GM19193 (cell line): ENCODE measurements around the gene PANK2.

Experiments used
- POLR2A ChIP-seq: IDR thresholded peaks from 4 replicates; pipeline ENCODE4 v1.6.1; 2011; ENCODE audit not compliant: insufficient read depth, insufficient read length; ENCODE audit errors: extremely low read depth

The PANK2 gene

DNA sequence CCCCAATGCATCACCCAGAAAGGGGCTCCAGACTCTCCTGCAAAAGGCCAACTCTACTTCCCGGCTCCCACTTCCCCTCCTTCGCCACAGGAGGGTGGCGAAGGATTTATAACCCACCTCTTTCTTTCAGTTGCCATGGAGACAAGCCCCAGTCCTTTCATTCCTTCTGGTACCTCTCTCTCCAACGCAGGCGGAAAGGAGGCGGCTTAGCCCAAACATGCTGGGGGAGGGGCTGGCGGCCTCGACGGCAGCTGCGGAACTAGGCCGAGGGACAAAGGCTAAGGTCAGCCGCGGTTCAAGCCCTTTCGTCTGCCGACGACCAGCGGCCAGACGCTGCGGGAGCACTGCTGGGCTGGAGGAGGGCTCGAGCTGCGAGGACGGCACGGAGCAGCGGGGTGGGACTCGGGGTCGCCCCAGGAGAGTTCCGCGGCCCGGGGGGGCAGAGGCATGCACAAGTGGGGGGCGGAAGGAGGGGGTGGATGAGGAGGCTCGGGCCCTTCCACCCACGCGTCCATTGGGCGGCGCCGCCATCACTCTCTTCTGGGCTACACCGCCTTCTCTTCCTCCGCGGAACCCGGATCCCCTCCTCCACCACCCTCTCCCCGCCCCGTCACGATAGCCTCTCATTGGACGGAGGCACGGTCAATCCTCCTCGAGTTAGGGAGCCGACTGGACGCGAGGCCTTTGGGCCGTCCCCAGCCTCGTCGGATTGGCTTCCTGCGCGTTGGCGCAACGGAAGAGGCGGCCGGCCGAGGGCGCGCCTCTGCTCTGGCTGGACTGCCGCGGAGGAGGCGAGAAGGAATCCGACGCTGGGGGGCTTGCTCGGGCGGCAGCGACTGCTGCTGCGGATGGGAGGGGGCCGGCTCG lies at the start of gene PANK2:
Gene PANK2, plus strand, starts transcription at position 766 of the 867 bp plus-strand sequence.
- peak; percentile 78 for TF ChIP-seq POLR2A

DNA sequence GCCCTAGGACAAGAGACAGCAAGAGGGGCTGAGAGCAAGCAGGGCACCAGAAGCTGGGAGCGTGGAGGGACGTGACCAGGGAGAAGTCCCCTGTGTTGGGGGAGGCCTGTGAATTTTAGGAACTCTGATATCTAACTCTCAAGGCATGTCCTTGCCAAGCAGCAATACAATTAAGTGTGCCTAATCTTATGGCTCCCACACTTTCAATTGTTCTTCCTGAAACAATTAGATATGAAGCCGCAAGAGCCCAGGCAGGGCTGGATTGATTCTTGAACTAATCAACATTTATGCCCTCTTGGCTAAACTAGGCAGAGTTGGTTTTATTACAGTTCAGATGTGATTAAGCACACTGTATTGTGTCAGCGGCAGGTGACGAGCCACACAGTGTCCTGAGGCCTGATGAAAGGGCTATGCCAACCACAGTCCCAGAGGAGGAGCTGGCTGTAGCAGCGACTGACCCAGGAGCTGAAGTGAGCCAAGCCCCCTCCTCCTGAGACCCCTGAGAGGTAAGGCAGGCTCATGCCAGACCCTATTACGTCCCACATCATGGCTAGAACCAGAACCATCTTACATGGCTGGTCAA lies 46.7 kb upstream of the PANK2 start:
- no peak for TF ChIP-seq POLR2A

DNA sequence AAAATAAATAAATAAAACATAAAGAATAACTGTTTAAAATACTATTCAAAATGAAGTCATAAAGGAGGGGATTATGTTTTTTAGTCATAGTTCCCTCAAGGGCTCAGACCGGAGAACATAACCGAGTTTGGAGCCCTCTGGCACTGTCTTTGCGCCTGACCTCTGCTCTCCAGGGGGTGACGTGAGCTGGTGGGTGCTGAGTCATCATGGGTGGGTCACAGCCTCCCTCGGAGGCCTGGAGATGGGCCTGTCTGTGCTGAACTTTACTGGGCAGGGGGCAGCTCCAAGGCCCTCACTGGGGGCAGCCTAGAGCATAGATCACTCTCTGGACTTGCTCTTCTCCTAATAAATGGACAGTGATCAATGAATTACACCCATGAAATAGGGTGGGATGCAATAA lies 45.7 kb upstream of the PANK2 start:
- no peak for TF ChIP-seq POLR2A

DNA sequence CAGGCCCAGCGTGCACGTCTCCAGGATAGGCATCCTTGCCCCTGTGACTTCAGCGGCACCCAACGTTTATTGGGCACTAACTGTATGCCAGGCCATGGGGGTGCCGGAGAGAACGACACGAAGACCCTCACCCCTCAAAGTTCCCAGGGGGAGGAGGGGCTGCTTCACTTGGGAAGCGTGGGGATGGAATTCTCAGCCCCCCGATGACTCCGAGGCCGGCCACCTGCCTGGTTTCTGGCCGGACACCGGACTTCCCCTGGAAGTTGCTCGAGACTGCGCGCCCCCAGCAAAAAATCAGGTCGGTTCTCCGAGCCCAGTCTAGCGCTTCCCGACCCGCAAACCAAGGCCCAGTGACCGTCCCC lies 42.8 kb upstream of the PANK2 start:
- no peak for TF ChIP-seq POLR2A

DNA sequence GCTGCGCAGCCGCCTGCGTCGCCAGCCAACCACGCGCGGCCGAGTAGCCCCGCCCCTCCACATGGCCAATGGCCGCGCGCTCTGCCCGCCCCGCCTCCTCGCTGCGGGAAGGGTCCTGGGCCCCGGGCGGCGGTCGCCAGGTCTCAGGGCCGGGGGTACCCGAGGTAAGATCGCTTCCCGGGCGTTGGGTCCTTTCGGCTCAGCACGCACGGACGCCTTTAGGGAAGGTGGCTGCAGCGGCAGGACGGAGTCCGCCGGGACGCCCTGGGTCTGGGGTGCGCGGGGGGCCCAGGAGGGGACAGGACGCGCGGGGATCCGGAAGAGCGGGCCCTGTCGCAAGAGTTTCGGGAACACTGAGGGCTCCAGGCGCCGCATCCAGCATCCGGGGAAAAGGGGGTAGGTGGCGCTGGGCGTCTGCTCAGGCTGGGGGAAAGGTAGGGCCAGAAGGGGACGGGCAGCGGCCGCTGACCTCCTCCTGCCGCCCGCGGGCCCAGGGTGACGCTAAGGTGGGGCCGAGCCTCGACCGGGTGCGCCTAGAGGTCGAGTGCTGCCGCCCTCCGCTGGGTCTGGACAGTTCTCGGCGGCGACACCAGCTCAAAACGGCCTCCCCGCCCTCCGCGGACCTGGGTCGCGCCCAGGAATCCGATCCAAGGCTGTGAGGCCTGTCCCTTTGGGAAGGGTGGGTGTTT lies 42.3 kb upstream of the PANK2 start, which contains the start of gene MAVS:
Gene MAVS, plus strand, starts transcription at position 95 of the 689 bp plus-strand sequence. CDS start 7,791 bp downstream, outside the sequence.
- TF ChIP-seq POLR2A: peak; percentile 89

DNA sequence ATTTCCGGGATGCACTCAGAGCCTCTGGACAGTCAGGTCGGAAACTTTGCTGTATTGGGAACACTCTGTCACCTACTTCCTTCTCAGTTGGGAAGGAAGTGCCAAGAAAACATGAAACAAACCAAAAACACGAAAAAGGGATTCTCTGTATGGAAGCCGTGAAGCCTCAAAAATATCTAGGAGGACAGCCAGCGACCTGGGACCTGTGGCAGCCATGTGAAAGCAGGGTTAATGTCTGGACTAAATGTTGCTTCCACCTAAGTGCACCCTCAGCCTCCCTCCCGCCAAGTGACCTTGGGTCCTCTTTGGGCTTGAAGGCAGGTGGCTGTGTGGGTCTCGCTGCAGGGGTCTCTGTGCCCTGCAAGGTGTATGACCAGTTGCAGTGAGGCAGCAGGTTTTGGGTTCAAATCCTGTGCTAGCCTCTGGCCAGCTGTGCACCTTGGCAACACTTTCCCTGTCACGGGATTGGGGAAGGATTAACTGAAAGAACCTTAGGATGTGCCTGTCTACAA lies 41.7 kb upstream of the PANK2 start:
- TF ChIP-seq POLR2A: no peak

DNA sequence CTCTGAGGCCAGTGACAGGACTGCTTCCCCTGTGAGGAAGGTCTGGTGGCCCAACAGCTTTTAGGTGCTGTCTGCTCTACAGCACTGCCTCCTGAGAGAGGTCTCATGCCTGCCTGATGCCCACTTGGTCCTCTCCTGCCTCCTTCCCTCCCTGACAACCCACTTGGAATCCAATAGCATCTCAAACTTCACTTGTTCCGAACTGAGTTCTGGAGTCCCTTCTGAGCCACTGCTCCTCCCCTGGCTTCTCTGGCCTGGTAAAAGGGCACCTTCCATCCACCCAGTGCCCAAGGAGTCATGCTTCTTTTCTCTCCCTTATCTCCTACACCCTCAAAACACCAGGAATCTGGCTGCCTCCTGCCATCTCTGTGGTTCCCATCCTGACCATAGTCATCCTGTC lies 40.6 kb upstream of the PANK2 start:
- TF ChIP-seq POLR2A: no peak

DNA sequence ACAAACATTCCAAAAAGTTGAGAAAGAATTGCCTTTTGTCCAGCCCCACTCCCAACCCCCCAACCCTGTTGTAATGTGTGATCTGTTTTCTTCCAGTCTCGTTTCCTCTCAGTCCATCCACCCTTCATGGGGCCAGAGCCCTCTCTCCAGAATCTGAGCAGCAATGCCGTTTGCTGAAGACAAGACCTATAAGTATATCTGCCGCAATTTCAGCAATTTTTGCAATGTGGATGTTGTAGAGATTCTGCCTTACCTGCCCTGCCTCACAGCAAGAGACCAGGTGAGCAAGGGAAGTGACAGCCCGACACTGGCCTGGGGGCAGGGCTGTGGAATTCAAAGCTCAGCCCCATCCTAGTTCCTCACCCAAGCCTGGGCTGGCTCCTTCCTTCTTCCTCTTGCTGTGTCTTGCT lies 34.7 kb upstream of the PANK2 start:
- TF ChIP-seq POLR2A: no peak

DNA sequence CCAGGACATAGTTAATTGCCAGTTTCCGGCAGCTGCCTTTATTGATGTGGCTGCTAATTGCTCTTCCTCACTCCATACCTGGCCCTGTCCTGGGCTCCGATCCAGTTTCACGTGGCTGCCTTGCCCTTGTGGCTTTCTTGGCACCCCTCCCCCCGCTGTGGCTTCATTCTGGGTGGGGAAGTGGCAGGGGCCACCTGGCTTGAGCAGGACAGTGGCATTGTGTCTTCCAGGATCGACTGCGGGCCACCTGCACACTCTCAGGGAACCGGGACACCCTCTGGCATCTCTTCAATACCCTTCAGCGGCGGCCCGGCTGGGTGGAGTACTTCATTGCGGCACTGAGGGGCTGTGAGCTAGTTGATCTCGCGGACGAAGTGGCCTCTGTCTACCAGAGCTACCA lies 31.8 kb upstream of the PANK2 start:
- no peak for TF ChIP-seq POLR2A

DNA sequence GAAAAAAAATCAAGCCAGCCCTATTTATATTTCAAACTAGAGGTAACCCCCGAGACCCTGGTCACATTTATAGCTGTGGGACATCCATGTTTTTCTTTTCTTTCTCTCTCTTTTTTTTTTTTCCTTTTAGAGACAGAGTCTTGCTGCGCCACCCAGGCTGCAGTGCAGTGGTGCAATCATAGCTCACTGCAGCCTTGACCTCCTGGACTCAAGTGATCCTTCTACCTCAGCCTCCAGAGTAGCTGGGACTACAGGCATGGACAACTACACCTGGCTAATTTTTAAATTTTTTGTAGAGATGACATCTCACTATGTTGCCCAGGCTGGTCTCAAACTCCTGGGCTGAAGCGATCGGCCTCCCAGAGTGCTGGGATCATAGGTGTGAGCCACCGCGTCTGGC lies 30.5 kb upstream of the PANK2 start:
- no peak for TF ChIP-seq POLR2A

DNA sequence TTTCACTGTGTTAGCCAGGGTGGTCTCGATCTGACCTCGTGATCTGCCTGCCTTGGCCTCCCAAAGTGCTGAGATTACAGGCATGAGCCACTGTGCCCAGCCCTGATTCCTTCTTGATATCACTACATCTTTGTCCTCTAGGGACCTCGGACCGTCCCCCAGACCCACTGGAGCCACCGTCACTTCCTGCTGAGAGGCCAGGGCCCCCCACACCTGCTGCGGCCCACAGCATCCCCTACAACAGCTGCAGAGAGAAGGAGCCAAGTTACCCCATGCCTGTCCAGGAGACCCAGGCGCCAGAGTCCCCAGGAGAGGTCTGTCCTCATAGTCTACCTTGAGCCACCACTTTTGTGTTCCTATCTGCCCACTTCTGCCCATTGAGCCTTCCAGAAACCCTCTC lies 28.0 kb upstream of the PANK2 start:
- no peak for TF ChIP-seq POLR2A

DNA sequence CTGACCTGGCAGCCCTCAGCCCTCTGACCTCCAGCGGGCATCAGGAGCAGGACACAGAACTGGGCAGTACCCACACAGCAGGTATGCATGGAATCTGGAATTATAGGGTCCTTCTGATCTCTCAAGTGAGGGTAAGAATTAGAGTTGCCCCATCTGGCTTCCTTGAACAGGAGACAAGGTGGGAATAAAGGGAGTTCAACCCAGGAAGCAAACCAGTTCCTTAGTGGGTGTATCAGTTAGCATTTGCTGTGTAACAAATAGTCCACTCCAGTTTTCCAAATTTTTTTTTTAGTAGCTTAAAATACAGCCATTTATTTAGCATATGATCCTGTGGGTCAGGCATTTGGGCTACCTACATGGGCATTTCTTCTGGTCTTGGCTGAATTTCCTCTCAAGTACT lies 26.9 kb upstream of the PANK2 start:
- no peak for TF ChIP-seq POLR2A

DNA sequence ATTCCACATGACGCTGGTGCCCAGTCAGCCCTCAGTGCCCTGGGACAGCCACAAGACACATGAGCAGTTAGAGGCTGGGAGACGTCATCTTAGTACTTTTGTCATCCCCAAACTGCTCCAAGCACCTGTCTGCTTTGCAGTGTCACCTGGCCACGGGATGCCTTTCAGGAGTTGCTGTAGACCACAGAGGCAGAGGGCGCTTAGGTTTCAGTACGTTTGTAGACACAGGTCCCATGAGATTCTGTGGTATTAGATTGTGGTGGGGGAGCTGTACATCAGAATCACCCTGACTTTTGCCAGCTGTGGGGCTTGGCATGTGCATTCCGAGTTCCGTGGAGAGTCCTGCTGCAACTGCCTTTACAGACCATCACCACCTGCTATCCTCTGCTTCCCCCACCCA lies 25.9 kb upstream of the PANK2 start:
- TF ChIP-seq POLR2A: no peak

DNA sequence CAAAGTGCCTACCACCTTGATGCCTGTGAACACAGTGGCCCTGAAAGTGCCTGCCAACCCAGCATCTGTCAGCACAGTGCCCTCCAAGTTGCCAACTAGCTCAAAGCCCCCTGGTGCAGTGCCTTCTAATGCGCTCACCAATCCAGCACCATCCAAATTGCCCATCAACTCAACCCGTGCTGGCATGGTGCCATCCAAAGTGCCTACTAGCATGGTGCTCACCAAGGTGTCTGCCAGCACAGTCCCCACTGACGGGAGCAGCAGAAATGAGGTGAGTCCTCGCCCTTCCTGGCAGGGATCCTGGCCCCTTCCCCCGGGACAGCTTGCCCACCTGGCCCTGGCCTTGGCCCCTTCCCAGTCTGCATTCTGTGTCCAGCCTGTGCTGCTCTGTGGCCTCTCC lies 24.7 kb upstream of the PANK2 start:
- TF ChIP-seq POLR2A: no peak

DNA sequence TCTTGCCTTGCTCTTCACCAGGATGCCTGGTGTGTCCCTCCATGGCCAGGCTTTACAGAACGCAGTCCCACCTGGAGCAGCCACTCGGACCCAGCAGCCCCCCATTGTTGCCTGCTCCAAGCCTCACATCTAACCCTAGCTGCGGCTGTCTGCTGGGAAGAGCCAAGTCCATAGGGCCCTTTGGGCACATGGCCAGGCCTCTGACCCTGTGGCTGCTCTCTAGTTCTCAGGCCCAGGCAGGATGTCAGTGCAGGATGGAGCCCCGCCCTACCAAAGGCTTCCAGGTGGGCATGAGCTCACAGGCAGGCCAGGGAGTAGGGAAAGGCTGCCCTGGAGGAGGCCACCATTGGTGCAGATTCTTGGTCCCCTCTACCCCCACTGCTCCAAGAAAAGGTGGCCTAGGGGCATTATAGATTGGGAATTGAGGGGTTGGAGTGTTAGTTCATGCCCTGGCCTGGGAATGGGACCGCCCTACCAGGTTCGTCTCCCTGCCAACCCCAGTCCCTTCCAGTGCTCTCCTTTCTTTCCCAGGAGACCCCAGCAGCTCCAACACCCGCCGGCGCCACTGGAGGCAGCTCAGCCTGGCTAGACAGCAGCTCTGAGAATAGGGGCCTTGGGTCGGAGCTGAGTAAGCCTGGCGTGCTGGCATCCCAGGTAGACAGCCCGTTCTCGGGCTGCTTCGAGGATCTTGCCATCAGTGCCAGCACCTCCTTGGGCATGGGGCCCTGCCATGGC lies 23.9 kb upstream of the PANK2 start:
- no peak for TF ChIP-seq POLR2A
